ENCODE data around the gene ALS2CL.
A peak's percentile ranks its signal among the peaks of the same experiment; 100 is the strongest.

The ALS2CL gene

DNA sequence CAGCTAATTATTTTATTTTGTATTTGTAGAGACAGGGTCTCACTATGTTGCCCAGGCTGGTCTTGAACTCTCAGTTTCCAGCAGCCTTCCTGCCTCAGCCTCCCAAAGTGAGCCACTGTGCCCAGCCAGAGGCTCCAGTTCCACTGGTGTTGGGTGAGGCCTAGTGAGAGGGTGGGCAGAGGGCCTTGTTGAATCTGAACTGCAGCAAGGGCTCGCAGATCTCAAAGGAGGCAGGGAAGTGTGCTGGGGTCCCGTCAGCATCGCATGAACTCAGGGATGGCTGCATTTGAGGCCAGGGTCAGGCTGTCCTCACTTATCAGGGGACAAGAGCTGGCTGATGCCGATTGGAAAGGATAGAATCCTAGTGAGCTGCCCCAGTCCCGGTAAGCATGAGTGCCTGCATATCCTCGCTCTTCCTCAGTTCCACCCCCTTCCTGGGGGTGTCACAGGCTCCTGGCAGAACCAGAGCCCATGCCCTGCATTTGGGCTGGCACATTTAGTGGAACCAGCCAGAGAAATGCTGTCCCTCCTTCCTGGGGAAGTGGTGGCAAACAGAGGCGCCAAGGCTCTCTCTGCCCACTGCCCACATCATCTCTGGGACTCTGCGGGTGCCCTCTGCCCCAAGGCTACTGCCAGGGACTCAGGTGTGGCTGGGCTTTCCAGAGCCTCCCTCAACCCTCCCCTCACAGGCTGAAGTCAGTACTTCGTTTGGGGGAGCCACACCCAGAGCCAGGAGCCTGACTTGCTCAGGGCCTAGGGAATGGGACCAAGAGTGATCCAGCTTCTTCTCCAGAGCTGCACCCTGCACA lies 24.1 kb downstream of the ALS2CL start:
- Histone ChIP-seq H3K4me3 (no peak overlapping the region), H3K9me3 (no peaks in the 10 kb centered on the region), H3K27me3 (peaks cover 0 to 3% of the 10 kb centered on the region in 2 donors), H3K4me1 (no peaks in the 10 kb centered on the region), H3K36me3 (peaks cover 7 to 37% (median 8%) of the 10 kb centered on the region in 3 donors), H3K27ac (no peak overlapping the region)
- intact Hi-C loops (cut with DNase I; ENCODE audit: low total_unique reads): no loop called here
- DNase-seq: peak; percentile 15 to 48
- TF ChIP-seq, protein P1, sequence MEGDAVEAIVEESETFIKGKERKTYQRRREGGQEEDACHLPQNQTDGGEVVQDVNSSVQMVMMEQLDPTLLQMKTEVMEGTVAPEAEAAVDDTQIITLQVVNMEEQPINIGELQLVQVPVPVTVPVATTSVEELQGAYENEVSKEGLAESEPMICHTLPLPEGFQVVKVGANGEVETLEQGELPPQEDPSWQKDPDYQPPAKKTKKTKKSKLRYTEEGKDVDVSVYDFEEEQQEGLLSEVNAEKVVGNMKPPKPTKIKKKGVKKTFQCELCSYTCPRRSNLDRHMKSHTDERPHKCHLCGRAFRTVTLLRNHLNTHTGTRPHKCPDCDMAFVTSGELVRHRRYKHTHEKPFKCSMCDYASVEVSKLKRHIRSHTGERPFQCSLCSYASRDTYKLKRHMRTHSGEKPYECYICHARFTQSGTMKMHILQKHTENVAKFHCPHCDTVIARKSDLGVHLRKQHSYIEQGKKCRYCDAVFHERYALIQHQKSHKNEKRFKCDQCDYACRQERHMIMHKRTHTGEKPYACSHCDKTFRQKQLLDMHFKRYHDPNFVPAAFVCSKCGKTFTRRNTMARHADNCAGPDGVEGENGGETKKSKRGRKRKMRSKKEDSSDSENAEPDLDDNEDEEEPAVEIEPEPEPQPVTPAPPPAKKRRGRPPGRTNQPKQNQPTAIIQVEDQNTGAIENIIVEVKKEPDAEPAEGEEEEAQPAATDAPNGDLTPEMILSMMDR (IDR thresholded peaks at IDR 0.05): no peak

DNA sequence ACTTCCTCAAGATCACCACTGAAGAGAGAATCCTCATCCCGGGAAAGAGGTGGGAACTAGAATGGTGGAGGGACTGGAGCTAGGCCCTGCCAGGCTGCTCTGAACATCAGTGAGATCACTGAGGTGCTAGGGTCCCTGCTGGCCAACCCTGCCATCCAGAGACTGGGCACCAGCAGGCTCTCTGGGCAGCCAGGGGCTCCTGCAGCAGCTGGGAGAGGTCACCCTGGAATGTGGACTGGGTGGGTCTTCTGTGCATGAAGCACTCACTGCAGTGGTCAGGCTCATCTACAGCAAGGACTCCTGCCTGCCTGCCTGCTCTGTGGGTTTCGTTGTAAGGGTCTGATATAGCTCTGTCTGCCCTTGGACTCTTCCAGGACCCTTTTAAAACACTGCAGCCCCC lies 24.9 kb downstream of the ALS2CL start:
- intact Hi-C loops (cut with DNase I; ENCODE audit: low total_unique reads): no loop called here
- TF ChIP-seq, protein P1 (IDR thresholded peaks at IDR 0.05): no peak
- H3K9me3 ChIP-seq: no peaks in the 10 kb centered on the region
- no peak overlapping the region for H3K4me3 ChIP-seq
- DNase-seq: peak; percentile 9 to 38
- H3K4me1 ChIP-seq: no peaks in the 10 kb centered on the region
- peaks cover 0 to 3% of the 10 kb centered on the region in 2 donors for H3K27me3 ChIP-seq
- H3K27ac ChIP-seq: no peak overlapping the region
- peaks cover 2 to 29% (median 4%) of the 10 kb centered on the region in 3 donors for H3K36me3 ChIP-seq

DNA sequence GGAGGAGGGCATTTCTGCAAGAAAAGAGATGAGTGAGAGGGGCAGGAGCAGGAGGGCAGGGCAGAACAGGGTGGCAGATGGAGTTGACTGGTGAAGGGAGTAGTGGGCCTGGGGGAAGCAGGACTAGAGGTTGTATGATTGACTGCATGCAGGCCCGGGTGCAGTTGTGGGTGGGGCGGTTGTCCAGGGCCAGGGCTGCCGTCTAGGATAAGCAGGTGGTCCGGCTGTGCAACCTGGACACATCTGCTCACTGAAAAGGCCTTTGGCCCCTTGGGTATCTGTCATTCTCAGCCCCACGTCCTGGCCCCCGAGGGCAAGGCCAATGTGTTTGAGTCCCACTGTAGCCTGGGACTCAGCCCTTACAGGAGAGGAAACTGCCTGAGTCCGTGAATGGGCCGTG lies 25.4 kb downstream of the ALS2CL start:
- no peak overlapping the region for H3K27ac ChIP-seq
- intact Hi-C loops (cut with DNase I; ENCODE audit: low total_unique reads): no loop called here
- peak in 1 of 2 donors; percentile 58 for DNase-seq
- H3K4me1 ChIP-seq: peaks cover 0 to 3% (median 0%) of the 10 kb centered on the region in 4 donors
- H3K27me3 ChIP-seq: peaks cover 0 to 5% of the 10 kb centered on the region in 2 donors
- H3K4me3 ChIP-seq: no peak overlapping the region
- H3K36me3 ChIP-seq: peaks cover 0 to 24% (median 0%) of the 10 kb centered on the region in 3 donors
- TF ChIP-seq, protein P1 (IDR thresholded peaks at IDR 0.05): no peak
- no peaks in the 10 kb centered on the region for H3K9me3 ChIP-seq

DNA sequence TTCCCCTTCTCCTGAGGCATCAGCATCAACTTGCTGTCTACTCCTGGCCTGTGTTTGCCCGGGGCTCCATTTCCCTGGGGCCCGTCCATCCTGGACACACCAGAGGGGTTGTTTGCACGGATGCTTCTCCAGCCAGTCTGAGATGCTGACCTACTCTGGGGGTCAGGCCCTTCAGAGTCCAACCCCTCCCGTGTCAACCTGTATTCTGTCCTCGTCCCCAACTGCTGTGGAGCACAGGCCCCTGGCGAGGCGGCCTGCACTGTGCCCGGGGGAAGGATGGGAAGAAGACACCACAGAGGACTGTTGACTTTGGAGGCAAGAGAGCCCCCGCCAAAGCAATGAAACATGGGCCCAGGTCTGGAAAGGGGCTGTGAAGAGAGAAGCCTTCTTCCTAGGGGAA lies 25.8 kb downstream of the ALS2CL start:
- TF ChIP-seq, protein P1 (IDR thresholded peaks at IDR 0.05): no peak
- intact Hi-C loops (cut with DNase I; ENCODE audit: low total_unique reads): no loop called here
- peaks cover 0 to 6% of the 10 kb centered on the region in 2 donors for H3K27me3 ChIP-seq
- peaks cover 0 to 7% (median 0%) of the 10 kb centered on the region in 4 donors for H3K4me1 ChIP-seq
- H3K36me3 ChIP-seq: peaks cover 0 to 20% (median 0%) of the 10 kb centered on the region in 3 donors
- no peaks in the 10 kb centered on the region for H3K9me3 ChIP-seq
- H3K27ac ChIP-seq: no peak overlapping the region
- DNase-seq: peak; percentile 9 to 52
- no peak overlapping the region for H3K4me3 ChIP-seq

DNA sequence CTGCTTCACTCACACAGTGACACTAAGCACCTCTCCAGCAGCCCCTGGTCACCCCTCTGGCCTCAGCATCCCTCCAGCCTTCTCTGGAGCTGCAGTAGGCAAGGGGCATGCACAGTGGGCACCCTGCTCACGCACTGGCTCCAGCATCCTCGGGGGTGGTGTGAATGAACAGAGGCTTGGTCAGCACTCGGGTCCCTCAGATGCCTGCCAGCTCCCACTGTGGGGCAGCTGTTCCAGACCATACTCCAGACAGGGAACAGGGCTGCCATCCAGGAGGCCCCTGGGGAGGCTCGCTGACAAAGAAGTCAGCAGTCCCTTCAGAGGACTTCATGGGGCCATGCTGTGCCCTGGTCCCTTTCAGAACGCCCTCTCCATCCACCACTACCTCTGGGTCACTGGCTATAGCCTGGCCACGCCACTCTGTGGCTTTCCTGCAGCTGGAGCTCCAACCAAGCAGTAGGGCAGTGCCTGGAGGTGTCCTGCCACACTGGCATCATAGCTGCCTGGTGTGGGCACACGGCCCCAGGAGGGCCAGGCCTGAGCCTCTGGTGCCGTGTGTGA lies 26.3 kb downstream of the ALS2CL start:
- no peak overlapping the region for H3K27ac ChIP-seq

More for the DNA sequence above, 26.3 kb downstream of the ALS2CL start:
- peak; percentile 17 to 58 for DNase-seq
- no peaks in the 10 kb centered on the region for H3K9me3 ChIP-seq
- H3K27me3 ChIP-seq: peaks cover 0 to 8% of the 10 kb centered on the region in 2 donors
- TF ChIP-seq, protein P1 (IDR thresholded peaks at IDR 0.05): no peak
- H3K4me3 ChIP-seq: no peak overlapping the region
- intact Hi-C loops (cut with DNase I; ENCODE audit: low total_unique reads): no loop called here
- peaks cover 0 to 10% (median 0%) of the 10 kb centered on the region in 4 donors for H3K4me1 ChIP-seq
- H3K36me3 ChIP-seq: peaks cover 0 to 14% (median 0%) of the 10 kb centered on the region in 3 donors
